HCT116 (cell line): ENCODE measurements around the gene CTSE.

Source experiments
- EZH2 ChIP-seq: fragments of 200-600 bp; sonication (generic); IDR thresholded peaks from 2 replicates; pipeline ENCODE4 v1.6.1; 2017; ENCODE audit warnings: antibody characterized with exemption, mixed run types
- FOSL1 ChIP-seq: IDR thresholded peaks from 2 replicates; pipeline ENCODE4 v1.6.1; 2012; ENCODE audit warnings: low read depth
- POLR2AphosphoS5 ChIP-seq: IDR thresholded peaks from 2 replicates; pipeline ENCODE4 v1.6.1; 2011; ENCODE audit warnings: mild to moderate bottlenecking, low read depth, low read length, moderate library complexity
- RAD21 ChIP-seq: IDR thresholded peaks from 2 replicates; pipeline ENCODE4 v1.6.1; 2012; ENCODE audit warnings: low read depth, mild to moderate bottlenecking
- YY1 ChIP-seq: IDR thresholded peaks from 2 replicates; pipeline ENCODE4 v1.6.1; 2011; ENCODE audit warnings: low read length, low read depth, moderate library complexity, mild to moderate bottlenecking; ENCODE audit not compliant: insufficient replicate concordance; ENCODE audit errors: extremely low read depth
- TF ChIP-seq, protein P1 (sequence below), 3 experiments: fragments of 200-600 bp in 1 of 3; sonication (generic) in 1 of 3; IDR thresholded peaks in 2 of 3; conservative IDR thresholded peaks in 1 of 3; 2 replicates each; pipeline ENCODE4 v1.5.1; 2012 to 2017; ENCODE audit warnings: low read depth in 2 of 3, low read length in 2 of 3, antibody characterized with exemption in 1 of 3, borderline replicate concordance in 1 of 3, control low read depth in 1 of 3, mild to moderate bottlenecking in 1 of 3, mixed read lengths in 1 of 3, mixed run types in 1 of 3, moderate library complexity in 1 of 3; ENCODE audit not compliant: insufficient read depth in 1 of 3

DNA sequence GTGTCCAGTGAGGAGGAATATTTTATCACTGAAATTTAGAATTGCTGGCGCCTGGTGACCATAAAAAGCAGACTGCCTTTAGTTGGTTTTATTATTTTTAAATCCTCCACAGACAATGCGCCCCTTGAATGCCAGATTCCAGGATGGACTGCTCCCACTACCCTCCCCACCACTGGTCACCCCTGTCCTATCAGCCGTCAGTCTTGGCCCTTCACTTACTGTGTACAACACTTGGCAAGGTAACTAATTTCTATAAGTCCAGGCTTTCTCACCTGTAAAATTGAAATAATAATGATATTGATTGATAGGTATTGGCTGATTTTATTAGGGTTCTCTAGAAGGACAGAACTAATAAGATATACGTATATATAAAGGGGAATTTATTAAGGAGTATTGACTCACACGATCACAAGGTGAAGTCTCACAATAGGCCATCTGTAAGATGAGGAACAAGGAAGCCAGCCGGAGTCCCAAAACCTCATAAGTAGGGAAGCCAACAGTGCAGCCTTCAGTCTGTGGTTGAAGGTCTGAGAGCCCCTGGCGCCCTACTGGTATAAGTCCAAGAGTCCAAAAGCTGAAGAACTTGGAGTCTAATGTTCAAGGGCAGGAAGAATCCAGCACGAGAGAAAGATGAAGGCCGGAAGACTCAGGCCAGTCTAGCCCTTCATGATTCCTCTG, 47.1 kb upstream of the CTSE start:
- TF ChIP-seq, protein P1, sequence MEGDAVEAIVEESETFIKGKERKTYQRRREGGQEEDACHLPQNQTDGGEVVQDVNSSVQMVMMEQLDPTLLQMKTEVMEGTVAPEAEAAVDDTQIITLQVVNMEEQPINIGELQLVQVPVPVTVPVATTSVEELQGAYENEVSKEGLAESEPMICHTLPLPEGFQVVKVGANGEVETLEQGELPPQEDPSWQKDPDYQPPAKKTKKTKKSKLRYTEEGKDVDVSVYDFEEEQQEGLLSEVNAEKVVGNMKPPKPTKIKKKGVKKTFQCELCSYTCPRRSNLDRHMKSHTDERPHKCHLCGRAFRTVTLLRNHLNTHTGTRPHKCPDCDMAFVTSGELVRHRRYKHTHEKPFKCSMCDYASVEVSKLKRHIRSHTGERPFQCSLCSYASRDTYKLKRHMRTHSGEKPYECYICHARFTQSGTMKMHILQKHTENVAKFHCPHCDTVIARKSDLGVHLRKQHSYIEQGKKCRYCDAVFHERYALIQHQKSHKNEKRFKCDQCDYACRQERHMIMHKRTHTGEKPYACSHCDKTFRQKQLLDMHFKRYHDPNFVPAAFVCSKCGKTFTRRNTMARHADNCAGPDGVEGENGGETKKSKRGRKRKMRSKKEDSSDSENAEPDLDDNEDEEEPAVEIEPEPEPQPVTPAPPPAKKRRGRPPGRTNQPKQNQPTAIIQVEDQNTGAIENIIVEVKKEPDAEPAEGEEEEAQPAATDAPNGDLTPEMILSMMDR (IDR thresholded peaks at IDR 0.05 in 2 of 3, conservative IDR thresholded peaks at IDR 0.05 in 1 of 3; ENCODE audit: borderline replicate concordance in 1 of 3, insufficient read depth in 1 of 3, low read depth in 2 of 3, low read length in 2 of 3) = no peak
- no peak for TF ChIP-seq YY1
- no peak for TF ChIP-seq EZH2
- TF ChIP-seq FOSL1 = no peak
- no peak for TF ChIP-seq POLR2AphosphoS5
- TF ChIP-seq RAD21 = no peak
